Thyroid gland (tissue), 4 donors: ENCODE data around the gene METTL15. TPM values are rescaled to one million over a fixed set of nuclear protein-coding genes. Genes with fewer than 3 reads are reported as not detected.

Experiments
- DNase-seq, 2 donors: peaks; one replicate each; pipeline ENCODE4 v3.0.0-alpha.2; 2019
- H3K27ac ChIP-seq, 3 donors: fragments of 200-600 bp; sonication (generic); 1 replicate in 2 of 3; 2 replicates in 1 of 3; pipeline ENCODE4 v1.5.1; 2016 to 2019; ENCODE audit warnings: mild to moderate bottlenecking in 1 of 3, moderate library complexity in 1 of 3
- H3K27me3 ChIP-seq: fragments of 200-600 bp; sonication (generic); one replicate; pipeline ENCODE4 v1.5.1; 2019
- H3K36me3 ChIP-seq, 2 donors: fragments of 200-600 bp; sonication (generic); one replicate each; pipeline ENCODE4 v1.5.1; 2016 to 2019
- H3K4me1 ChIP-seq, 2 donors: fragments of 200-600 bp; sonication (generic); one replicate each; pipeline ENCODE4 v1.5.1; 2017 to 2019
- H3K4me3 ChIP-seq, 3 donors: fragments of 200-600 bp; sonication (generic); replicated peaks in 1 of 3; 1 replicate in 2 of 3; 2 replicates in 1 of 3; pipeline ENCODE4 v1.5.1; 2016; ENCODE audit warnings: mild to moderate bottlenecking in 1 of 3
- H3K9me3 ChIP-seq: fragments of 200-600 bp; sonication (generic); one replicate; pipeline ENCODE4 v1.5.1; 2017
- CTCF ChIP-seq, 6 experiments: fragments of 200-600 bp in 3 of 6; fragments of 450-650 bp in 3 of 6; sonication (generic) in 3 of 6; IDR thresholded peaks; one replicate each; pipeline ENCODE4 v1.5.1; 2016 to 2019; ENCODE audit warnings: antibody characterized with exemption in 6 of 6, mild to moderate bottlenecking in 2 of 6, inconsistent platforms in 1 of 6, moderate library complexity in 1 of 6
- POLR2A ChIP-seq, 2 donors: fragments of 450-650 bp; IDR thresholded peaks; one replicate each; pipeline ENCODE4 v1.6.1; 2017; ENCODE audit warnings: antibody characterized with exemption in 2 of 2, mild to moderate bottlenecking in 2 of 2, moderate library complexity in 1 of 2
- WGBS, 2 donors: methylation state at CpG; one replicate each; pipeline ENCODE4 v1.1.5; 2017; 5-methylcytosine and 5-hydroxymethylcytosine counted together
- intact Hi-C: fragments of 100-400 bp; cut with DNase I; formaldehyde crosslinking; loops from one replicate; pipeline ENCODE4 v1.15.1; 2023
- total RNA-seq, 4 donors: library from RNA; depleted of rRNA; stranded (reverse); fragments of >200 nt; gene quantifications; one replicate each; pipeline ENCODE4 v1.2.3, GENCODE V29; 2016

The METTL15 gene
- total RNA-seq, 4 donors from 2014 or later, result 13.3 to 40.2 (median 23.4) TPM

- DNase-seq, result no peak
- WGBS, 2 donors, result 89 to 95% methylated on average over 2 of the region's 2 CpGs
- no peak for TF ChIP-seq POLR2A (IDR thresholded peaks at IDR 0.05)
- TF ChIP-seq CTCF (IDR thresholded peaks at IDR 0.05), result no peak
- H3K4me1 ChIP-seq, result peaks cover 8 to 10% of the 10 kb centered on the region in 2 donors
- H3K9me3 ChIP-seq, result no peaks in the 10 kb centered on the region
- H3K27me3 ChIP-seq, result no peaks in the 10 kb centered on the region
- H3K27ac ChIP-seq, result no peak overlapping the region
- no peaks in the 10 kb centered on the region for H3K36me3 ChIP-seq
- intact Hi-C loops, result loop anchor here (10.0 kb wide), 1 partner anchor 410 kb away; no protein-coding TSS in a partner anchor
- H3K4me3 ChIP-seq, result no peak overlapping the region
These were observed 3.2 kb upstream of the METTL15 start for GRCh38 chr11:28104984-28105383.

GRCh38 chr11:28105869-28106268 lies 2.3 kb upstream of the METTL15 start:
- no peaks in the 10 kb centered on the region for H3K36me3 ChIP-seq
- DNase-seq, result no peak
- peaks cover 9 to 12% of the 10 kb centered on the region in 2 donors for H3K4me1 ChIP-seq
- intact Hi-C loops, result loop anchor here (10.0 kb wide), 1 partner anchor 411 kb away; no protein-coding TSS in a partner anchor
- H3K27me3 ChIP-seq, result no peaks in the 10 kb centered on the region
- TF ChIP-seq CTCF (IDR thresholded peaks at IDR 0.05) (no peak), POLR2A (IDR thresholded peaks at IDR 0.05) (no peak)
- H3K27ac ChIP-seq, result no peak overlapping the region
- WGBS, 2 donors, result 88 to 90% methylated on average over 5 of the region's 5 CpGs
- H3K9me3 ChIP-seq, result no peaks in the 10 kb centered on the region
- H3K4me3 ChIP-seq, result no peak overlapping the region

- Histone ChIP-seq H3K36me3 (no peaks in the 10 kb centered on the region), H3K27ac (no peak overlapping the region), H3K4me3 (no peak overlapping the region), H3K27me3 (no peaks in the 10 kb centered on the region), H3K4me1 (peaks cover 12 to 19% of the 10 kb centered on the region in 2 donors), H3K9me3 (no peaks in the 10 kb centered on the region)
- no peak for TF ChIP-seq CTCF (IDR thresholded peaks at IDR 0.05)
- TF ChIP-seq POLR2A (IDR thresholded peaks at IDR 0.05), result no peak
- no peak for DNase-seq
- intact Hi-C loops, result loop anchor here (10.0 kb wide), 1 partner anchor 412 kb away; no protein-coding TSS in a partner anchor
- 91% methylated on average over 14 of the region's 14 CpGs for WGBS, 2 donors
These were observed 1.7 kb upstream of the METTL15 start for GRCh38 chr11:28106353-28107043.

- Histone ChIP-seq H3K36me3 (no peaks in the 10 kb centered on the region), H3K4me1 (peaks cover 12 to 21% of the 10 kb centered on the region in 2 donors), H3K27me3 (no peaks in the 10 kb centered on the region), H3K9me3 (no peaks in the 10 kb centered on the region), H3K4me3 (peak overlapping the region; percentile 2 to 36 (median 32)), H3K27ac (peak overlapping the region; percentile 82 to 88 (median 82))
- DNase-seq, result no peak
- intact Hi-C loops, result loop anchor here (10.0 kb wide), 1 partner anchor 412 kb away; no protein-coding TSS in a partner anchor
- WGBS, 2 donors, result 1 to 2% methylated on average over 11 of the region's 11 CpGs
- TF ChIP-seq CTCF (IDR thresholded peaks at IDR 0.05) (no peak), POLR2A (IDR thresholded peaks at IDR 0.05) (no peak)
These were observed 918 bp upstream of the METTL15 start for GRCh38 chr11:28107191-28107749.

- TF ChIP-seq POLR2A (IDR thresholded peaks at IDR 0.05), result no peak
- TF ChIP-seq CTCF (IDR thresholded peaks at IDR 0.05), result no peak
- Histone ChIP-seq H3K4me1 (peaks cover 12 to 21% of the 10 kb centered on the region in 2 donors), H3K27me3 (no peaks in the 10 kb centered on the region), H3K36me3 (no peaks in the 10 kb centered on the region), H3K9me3 (no peaks in the 10 kb centered on the region), H3K4me3 (peak overlapping the region in 1 of 3 donors; percentile 3), H3K27ac (peak overlapping the region in 2 of 3 donors; percentile 82 to 88)
- intact Hi-C loops, result loop anchor here (10.0 kb wide), 1 partner anchor 414 kb away; no protein-coding TSS in a partner anchor
- 77 to 80% methylated on average over 3 of the region's 3 CpGs for WGBS, 2 donors
- no peak for DNase-seq
These were observed 770 bp downstream of the METTL15 start for GRCh38 chr11:28108958-28109357.
